T-helper 22 cell (primary cell): ENCODE data around the gene NUMB.

ENCODE experiments used
- DNase-seq: peaks from one replicate; pipeline ENCODE4 v3.0.0-alpha.2; 2020; ENCODE audit warnings: low read depth

NUMB gene

DNA sequence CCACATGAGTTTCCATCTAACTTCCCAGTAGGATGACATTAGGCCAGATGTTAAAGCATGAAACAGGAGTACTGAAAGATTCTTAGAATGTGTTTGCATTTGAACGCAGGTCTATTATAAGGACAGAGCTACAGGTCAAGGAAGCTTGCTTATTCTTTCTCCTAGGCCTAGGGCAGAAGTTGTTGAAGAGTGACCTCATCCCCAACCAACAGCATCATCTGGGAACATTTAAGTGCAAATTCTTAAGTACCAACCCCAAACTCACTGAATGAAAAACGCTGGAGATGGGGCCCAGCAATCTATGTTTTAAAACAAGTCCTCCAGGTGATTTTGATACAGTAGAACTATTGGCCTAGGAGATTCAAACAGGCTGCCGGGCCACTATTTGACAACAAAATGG is 168.6 kb downstream of the NUMB start:
- no peak for DNase-seq

DNA sequence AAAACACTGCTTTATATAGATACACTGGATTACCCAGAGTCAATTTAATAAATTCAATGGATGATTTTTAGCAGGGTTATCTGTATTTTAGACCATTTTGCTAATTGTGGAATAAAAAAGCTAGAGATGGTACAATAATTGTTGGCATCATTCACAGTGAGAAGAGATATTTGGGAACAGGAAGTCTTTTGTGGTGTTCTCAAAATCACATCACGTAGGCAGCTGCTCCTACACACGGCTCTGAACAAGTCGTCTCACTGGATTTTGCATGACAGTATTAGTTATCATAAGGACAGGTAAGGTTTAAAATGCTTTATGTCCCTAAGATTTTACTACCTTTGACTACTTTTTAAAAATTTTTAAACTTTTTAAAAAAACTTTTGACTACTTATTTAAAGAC is 169.0 kb downstream of the NUMB start:
- no peak for DNase-seq

DNA sequence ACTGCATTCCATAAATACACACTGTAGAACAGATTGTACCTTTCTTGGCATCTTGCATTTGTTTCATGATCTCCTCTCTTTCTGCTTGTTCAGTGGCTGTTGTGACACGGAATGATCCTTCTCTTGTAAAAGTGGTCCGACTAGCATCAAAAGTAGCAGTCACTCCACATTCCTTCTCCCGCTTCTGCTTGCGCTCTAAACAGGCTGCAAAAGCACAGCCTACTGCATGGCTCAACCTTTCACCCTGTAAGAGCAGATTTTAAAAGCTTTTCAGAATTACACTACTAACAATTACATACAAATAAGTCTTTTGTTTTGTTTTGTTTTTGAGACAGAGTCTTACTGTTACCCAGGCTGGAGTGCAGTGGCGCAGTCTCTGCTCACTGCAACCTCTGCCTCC is 171.3 kb downstream of the NUMB start:
- no peak for DNase-seq

DNA sequence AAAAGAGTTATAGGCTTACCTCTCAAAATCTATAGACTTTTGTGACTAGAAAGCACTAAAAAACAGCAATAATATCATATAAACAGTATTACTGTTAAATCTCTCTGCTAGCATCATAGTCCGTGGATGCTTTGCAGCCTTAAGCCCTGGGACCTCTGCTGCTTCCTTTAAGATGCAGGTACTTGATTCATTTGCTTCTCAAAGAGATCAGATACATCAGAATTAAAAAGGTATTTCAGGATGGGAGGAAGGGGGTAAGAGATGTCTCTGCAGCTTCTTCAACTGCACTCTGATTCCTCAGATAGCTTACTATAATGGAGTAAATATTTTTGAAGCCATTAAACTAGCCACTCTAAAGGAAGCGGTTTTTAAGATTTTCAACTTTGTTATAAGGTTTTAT is 171.7 kb downstream of the NUMB start:
- DNase-seq, result no peak

DNA sequence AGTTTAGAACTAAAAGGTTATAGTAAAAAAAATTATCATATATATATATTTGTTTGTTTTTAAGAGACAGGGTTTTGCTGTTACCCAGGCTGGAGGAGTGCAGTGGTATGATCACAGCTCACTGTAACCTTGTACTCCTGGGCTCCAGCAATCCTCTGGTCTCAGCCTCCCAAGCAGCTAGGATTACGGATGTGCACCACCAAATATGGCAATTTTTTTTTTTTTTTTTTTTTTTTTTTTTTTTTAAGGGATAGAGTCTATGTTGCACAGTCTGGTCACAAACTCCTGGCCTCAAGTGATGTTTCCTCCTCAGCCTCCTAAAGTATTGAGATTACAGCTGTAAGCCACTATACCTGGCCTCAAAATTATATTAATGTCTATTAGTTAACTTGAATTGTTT is 172.4 kb downstream of the NUMB start:
- DNase-seq, result no peak

DNA sequence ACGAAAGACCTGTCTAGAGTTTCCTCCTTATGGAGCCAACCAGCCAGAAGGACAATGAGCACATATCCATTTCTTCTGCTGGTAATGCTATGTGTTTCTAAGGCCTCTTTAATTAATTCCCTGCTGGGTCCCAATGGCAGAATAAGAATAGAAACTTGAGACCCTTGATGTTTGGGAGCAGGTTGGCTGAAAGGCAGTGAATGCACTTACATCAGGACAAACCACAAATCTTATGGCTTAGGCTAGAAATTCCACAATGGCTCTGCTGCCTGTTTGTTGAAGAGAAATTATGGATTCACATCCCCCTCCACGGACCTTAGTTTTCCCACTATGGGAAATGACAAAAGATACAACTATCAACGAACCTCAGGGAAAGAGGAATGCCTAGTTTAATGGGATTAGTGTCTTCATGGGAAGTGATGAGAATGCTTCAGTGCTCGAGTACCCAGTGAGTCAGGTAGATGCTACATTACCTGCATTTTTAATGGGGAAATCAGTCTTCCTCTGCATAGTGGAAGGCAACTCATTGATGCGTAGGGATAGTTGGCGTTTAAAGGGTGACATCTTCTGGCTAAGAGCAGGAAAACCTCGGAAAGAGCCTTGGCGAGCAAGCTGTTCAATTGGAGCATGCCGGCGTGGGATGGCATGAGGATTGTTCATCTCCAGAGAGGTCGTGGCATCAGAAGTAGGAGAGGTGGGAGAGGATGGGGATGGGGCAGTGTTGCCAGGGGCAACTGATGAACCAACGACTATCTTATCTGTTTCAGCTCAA is 174.6 kb downstream of the NUMB start:
- no peak for DNase-seq

DNA sequence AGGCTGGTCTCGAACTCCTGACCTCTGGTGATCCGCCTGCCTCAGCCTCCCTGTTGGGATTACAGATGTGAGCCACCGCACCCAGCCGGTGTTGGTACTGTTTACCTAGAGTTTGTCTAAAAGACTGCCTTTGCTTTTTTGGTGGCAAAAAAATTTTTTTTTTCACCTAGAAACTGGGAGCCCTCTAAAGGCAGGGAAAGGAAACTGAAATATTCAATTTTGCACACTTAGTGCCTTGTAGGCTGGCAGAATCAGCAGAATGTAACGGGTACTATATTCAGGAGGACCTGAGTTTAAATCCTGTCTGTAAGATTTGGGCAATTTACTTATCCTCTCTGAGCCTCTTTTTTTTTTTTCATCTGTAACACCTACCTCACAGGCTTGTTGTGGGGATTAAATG is 177.4 kb downstream of the NUMB start:
- no peak for DNase-seq

DNA sequence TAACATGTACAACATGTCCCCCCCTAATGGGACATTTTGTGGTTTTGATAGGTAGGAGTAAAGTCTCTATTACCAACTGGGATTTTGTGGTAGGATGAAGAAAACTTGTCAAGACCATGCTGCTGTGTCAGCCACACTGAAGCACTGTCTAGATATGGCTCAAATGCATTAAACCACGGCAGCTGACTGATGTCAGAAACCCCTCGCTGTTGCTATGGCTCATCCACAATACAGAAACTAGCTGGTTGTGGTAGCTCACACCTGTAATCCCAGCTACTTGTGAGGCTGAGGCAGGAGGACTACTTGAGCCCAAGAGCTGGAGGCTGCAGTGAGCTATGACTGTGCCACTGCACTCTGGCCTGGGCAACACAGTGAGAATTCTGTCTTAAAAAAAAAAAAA is 181.0 kb downstream of the NUMB start:
- DNase-seq, result no peak

DNA sequence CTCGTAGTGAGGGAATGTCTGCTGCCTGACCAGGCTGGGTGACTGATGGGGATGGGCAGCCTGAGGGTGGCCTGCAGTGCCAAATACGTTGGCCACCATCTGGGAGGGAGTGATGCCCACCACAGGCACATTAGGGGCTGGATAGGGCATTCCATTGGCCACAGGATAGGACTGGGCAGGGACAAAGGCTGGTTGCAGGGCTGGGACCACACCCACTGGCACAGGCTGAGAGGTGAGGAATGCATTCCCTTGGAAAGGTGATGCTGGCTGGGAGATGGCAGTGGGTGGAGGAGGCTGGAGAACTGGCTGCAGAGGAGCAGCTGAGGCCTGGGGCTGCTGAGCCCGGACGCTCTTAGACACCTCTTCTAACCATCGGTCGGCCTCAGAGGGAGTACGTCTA is 181.5 kb downstream of the NUMB start:
- no peak for DNase-seq

DNA sequence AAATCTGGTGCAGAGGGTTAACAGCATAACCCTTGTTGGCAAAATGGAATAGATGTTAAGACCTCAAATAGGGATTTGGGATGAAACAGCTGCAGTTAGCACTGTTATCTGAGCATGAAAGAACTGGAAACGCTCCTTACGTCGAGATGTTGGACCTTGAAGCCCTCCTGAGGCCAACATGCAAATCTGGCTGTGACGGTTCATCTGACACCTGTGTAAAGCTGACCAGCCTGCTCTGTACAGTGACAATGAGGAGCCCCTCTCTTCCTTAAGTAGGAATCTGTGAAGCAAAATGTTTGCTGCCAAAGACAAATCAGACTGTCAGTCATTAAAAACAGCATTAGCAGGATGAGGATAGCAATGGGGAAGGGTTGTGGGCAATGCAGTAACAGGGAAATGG is 184.5 kb downstream of the NUMB start:
- DNase-seq, result no peak

DNA sequence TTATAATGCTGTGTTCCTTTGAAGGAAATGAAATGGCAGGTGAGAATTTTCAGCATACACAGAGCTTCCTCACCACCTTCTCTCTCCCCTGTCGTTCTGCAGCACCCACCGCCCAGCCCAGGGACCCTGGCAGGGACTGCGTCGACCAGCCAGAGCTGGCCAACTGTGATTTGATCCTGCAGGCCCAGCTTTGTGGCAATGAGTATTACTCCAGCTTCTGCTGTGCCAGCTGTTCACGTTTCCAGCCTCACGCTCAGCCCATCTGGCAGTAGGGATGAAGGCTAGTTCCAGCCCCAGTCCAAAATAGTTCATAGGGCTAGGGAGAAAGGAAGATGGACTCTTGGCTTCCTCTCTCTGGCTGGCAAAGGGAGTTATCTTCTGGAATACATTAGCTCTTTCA is 186.0 kb downstream of the NUMB start:
- DNase-seq, result no peak

DNA sequence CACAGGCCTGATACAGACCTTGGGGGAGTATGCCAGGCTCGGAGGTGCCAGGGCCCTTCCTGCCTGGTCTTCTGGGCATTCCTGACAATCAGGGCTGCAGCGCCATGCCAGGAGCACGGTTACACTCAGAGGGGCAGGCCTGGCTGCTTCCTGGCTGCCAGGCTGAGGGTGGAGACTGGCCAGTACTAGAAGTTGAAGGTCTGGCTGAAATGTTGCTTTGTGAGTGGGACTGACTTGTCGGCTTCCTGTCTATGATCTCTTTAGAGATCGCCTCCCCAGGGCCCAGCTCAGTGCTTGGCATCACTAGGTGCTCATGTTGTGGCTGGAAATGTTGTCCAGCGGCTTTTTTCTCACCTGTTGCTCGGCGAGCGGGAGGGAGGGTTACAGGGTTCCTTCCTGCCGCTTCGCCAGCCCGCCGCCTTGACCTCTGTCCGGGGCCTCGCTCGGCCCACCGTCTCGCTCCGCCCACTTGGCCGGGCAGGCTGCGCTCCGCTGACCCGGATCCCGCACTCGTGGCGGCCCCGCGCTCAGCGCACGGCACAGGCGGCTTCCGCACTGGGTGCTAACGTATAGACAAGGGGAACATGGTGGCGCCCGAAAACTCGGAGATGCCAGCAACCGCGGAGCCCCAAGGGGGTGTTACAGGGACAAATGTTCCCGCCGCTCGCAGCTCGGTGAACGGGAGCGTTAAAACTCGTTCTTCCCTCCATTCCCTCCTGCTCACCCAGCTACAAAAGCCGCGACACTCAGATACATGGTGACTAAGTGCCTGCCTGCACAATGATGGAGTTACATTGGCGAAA is 188.4 kb downstream of the NUMB start:
- DNase-seq, result no peak

DNA sequence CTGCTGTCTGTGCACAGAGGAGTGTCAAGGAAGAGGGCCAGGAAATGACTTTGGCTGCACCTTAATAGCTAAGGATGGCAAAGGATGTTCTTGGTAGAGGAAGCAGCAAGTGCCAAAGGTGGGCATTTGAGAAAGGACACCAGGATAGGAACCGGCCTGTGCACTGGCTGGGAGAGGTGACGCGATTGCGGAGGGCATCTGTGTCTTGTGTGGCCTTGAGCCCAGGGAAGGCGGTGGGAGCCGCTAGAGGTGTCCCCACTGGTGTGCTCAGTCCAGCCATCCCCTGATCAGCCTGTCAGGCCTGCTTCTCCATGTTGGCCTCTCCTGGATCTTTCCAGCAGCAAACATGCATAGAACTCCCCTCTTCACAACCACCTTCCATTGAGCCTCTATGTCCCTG is 190.9 kb downstream of the NUMB start:
- DNase-seq, result no peak

DNA sequence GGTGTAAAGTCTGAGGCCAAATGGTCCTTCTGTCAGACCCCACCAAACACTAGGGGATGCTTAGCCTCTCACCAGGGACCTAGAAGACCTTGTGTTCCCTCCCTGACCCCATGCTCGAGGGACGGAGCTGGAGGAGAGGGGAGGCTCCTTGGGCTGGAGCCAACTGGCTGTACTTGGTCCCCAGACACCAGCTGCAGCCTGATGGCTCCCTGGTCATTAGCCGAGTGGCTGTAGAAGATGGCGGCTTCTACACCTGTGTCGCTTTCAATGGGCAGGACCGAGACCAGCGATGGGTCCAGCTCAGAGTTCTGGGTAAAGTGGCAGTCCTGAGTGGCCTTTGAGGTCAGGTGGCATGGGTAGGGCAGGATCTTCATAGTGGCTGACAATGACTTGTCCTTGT is 192.0 kb downstream of the NUMB start:
- DNase-seq, result no peak

DNA sequence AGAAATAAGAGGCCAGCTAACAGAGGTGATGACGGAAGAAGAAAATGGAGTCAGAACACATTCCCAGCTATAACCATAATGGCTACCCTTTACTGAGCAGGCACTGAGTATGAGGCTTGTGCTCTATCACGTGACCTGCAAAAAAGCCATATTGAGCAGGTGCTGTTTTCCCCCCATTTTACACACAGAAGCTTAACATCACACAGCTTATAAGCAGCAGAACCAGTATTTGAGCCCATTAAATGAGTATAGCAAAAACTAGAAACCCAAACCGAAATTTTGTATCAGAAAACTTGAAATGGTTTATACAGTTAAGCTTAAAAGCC is 192.7 kb downstream of the NUMB start:
- DNase-seq, result no peak

DNA sequence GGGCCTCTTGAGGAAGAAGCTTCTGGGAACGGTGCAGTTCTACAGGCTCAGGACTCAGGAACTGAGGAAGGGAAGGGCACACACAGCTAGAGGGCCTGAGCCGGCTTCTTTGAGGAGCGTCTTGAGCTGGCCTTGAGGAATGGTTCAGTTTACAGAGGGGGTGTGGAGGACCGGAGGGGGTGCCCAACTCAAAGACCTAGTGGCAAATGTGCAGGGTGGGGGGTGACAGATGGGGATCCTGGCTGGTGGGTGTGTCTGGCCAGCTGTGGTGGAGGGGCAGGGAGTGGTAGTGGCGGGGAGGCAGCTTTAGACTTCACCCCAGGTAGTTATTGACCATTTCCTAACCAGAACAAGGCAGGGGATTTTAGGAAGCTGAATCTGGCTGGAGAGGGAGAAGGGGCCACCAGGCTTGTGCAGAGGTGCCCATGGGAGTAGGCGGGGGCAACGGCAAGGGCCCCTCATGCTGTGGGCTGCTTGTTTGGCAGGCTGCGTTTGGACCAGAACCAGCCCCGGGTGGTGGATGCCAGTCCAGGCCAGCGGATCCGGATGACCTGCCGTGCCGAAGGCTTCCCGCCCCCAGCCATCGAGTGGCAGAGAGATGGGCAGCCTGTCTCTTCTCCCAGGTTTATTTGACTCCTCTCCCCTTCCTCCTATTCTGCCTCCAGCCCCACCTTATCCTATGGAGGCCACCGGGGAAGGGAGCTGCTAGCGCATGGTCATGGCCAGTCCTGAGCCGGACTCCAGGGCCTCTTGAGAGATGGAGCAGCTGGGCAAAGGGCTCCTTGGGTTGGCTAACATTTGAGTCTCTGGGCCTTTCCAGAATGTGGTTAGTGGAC is 193.2 kb downstream of the NUMB start:
- no peak for DNase-seq

DNA sequence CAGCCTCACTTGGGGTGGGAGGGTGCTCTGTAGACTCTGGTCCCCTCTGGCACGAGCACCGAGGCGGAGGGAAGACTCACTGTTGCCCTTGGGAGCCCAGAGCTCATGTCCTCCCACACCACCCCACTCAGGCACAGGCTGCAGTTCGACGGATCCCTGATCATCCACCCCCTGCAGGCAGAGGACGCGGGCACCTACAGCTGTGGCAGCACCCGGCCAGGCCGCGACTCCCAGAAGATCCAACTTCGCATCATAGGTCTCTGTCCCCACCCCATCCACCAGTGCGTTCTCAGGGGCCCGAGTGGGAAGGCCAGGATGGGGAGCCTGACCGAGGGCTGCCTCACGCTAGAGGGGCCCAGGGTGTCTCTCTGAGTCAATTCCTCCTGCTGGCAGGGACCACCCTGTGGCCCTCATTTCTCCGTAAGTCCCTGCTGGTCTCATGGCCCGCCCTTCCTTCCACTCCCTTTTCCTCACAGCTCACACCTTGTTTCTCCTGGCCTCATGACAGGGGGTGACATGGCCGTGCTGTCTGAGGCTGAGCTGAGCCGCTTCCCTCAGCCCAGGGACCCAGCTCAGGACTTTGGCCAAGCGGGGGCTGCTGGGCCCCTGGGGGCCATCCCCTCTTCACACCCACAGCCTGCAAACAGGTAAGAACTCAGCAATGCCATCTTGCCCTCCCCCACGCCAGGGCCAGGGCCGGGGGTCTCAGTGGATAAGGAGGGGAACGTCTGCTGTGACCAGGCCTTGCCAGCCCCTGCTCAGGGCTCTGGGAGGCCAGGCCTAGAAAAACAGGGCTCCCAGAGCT is 194.1 kb downstream of the NUMB start:
- no peak for DNase-seq

DNA sequence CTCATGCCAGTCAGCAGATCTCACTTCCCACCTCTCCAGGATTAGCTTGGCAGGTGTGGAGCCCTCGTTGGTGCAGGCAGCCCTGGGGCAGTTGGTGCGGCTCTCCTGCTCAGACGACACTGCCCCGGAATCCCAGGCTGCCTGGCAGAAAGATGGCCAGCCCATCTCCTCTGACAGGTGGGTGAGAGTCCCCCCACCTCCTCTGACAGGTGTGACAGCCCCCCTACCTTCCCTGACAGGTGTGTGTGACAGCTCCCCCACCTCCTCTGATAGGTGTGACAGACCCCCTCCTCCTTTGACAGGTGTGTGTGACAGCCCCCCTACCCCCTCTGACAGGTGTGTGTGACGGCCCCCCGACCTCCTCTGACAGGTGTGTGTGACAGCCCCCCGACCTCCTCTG is 194.7 kb downstream of the NUMB start:
- DNase-seq, result no peak

DNA sequence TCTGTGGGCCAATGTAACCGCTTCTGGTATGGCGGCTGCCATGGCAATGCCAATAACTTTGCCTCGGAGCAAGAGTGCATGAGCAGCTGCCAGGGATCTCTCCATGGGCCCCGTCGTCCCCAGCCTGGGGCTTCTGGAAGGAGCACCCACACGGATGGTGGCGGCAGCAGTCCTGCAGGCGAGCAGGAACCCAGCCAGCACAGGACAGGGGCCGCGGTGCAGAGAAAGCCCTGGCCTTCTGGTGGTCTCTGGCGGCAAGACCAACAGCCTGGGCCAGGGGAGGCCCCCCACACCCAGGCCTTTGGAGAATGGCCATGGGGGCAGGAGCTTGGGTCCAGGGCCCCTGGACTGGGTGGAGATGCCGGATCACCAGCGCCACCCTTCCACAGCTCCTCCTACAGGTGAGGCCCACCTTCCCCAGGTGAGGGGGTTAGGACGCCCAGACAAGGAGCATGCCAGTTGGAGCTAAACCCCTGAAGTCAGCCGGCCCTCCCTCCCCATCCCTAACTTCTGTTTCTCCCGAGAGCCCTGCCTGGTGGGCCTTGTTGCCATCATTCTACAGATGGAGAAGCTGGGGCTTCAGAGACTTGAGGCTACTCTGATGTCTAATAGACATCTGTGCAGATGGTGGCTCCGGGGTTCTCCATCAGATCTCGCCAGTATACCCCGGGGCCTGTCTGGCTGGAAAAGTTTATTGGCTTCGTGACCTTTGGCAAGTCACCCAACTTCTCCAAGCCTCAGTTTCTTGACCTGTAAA is 195.7 kb downstream of the NUMB start:
- no peak for DNase-seq

DNA sequence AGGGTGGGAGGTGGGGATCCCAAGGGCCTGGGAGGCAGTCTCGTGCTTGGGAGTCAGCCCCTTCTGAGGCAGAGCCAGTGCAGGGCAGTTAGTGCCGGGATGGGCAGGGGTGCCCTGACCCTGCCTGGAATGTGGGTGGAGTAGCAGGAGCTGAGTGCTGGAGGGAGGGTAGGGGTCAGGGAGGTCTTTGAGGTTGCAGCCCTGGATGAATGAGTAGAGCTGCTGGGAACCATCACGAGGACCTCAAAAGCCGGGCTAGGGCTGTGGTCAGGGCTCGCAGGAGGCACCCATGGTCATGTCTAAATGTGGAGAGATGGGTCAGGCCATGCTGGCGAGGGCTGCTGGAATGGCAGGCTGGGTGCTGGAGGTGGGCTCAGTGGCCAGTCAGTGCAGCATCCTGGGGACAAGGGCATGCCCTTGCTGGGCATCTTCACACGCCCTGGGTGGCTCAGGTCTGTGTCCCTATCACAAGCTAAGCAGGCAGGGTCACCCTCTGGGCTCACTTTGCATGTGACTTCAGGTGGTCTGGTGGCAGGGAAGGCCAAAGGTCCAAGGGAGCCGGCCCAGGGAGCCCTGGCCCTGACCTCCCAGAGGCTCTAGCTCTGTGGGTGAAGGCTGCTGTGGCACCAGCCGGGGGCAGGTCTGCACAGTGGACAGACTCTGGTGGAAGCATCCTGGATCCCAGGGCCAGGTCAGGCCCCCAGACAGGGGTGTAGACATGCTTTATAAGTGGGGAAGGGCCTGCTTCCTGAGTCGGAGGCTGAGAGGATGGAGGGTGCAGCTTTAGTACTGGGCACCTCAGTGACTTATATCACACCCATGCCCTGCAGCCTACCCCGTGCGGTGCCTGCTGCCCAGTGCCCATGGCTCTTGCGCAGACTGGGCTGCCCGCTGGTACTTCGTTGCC is 196.6 kb downstream of the NUMB start:
- DNase-seq, result no peak
